Transverse colon (tissue), 4 donors: ENCODE results near the gene ZNF324B. TPM values are rescaled to one million over a fixed set of nuclear protein-coding genes. Genes with fewer than 3 reads are reported as not detected.
"Not testable (repeated sequence)": the region's sequence is repeated elsewhere in the genome, so short reads cannot be mapped to it uniquely, and the experiment has no call there.

Experiments used
- DNase-seq: peaks from one replicate; pipeline ENCODE4 v3.0.0-alpha.2; 2019
- H3K27ac ChIP-seq, 4 donors: fragments of 200-600 bp; sonication (generic); 2 replicates each; pipeline ENCODE4 v1.5.1; 2016 to 2018; ENCODE audit warnings: inconsistent platforms in 4 of 4
- H3K27me3 ChIP-seq: fragments of 200-600 bp; sonication (generic); 2 replicates; pipeline ENCODE4 v1.5.1; 2017; ENCODE audit warnings: inconsistent platforms
- H3K36me3 ChIP-seq, 4 donors: fragments of 200-600 bp; sonication (generic); 2 replicates each; pipeline ENCODE4 v1.5.1; 2017 to 2019; ENCODE audit warnings: inconsistent platforms in 4 of 4
- H3K4me1 ChIP-seq, 4 donors: fragments of 200-600 bp; sonication (generic); 2 replicates each; pipeline ENCODE4 v1.5.1; 2017 to 2020; ENCODE audit warnings: inconsistent platforms in 4 of 4
- H3K4me3 ChIP-seq, 4 donors: fragments of 200-600 bp; sonication (generic); 1 replicate in 1 of 4; 2 replicates in 3 of 4; pipeline versions ENCODE4 v1.5.1 to v1.6.1; 2017 to 2019; ENCODE audit warnings: inconsistent platforms in 4 of 4
- H3K9me3 ChIP-seq, 2 donors: fragments of 200-600 bp; sonication (generic); 2 replicates each; pipeline ENCODE4 v1.5.1; 2017 to 2019; ENCODE audit warnings: inconsistent platforms in 2 of 2
- CTCF ChIP-seq, 5 experiments: fragments of 200-600 bp in 3 of 5; fragments of 450-650 bp in 2 of 5; sonication (generic) in 3 of 5; IDR thresholded peaks; 1 replicate in 2 of 5; 2 replicates in 3 of 5; pipeline ENCODE4 v1.5.1; 2016 to 2017; ENCODE audit warnings: antibody characterized with exemption in 5 of 5, inconsistent platforms in 3 of 5, mild to moderate bottlenecking in 2 of 5, moderate library complexity in 1 of 5
- EP300 ChIP-seq: sonication (generic); formaldehyde crosslinking; IDR thresholded peaks from one replicate; pipeline ENCODE4 v1.6.1; 2017; ENCODE audit warnings: antibody characterized with exemption, low read depth
- POLR2A ChIP-seq: fragments of 450-650 bp; IDR thresholded peaks from one replicate; pipeline ENCODE4 v1.6.1; 2016; ENCODE audit warnings: antibody characterized with exemption, mild to moderate bottlenecking, moderate library complexity
- POLR2AphosphoS5 ChIP-seq, 3 donors: sonication (generic); formaldehyde crosslinking; IDR thresholded peaks; one replicate each; pipeline ENCODE4 v1.6.1; 2016; ENCODE audit warnings: antibody characterized with exemption in 3 of 3
- WGBS, 2 donors: methylation state at CpG; one replicate each; pipeline ENCODE4 v1.1.5; 2018; ENCODE audit warnings: low coverage in 1 of 2; 5-methylcytosine and 5-hydroxymethylcytosine counted together
- in situ Hi-C, 4 donors: fragments of 200-750 bp; cut with MboI; loops; one replicate each; pipeline versions ENCODE4 v1.15.0 to v1.15.1; 2017; ENCODE audit warnings: low sequenced_read_pairs in 3 of 4, low pct_ligation_motif_present in 1 of 4, low pct_unique_long_range_greater_than_20kb in 1 of 4
- intact Hi-C: fragments of 100-400 bp; cut with DNase I; formaldehyde crosslinking; loops from one replicate; pipeline ENCODE4 v1.15.1; 2023; ENCODE audit warnings: low total_unique reads
- total RNA-seq, 4 donors: library from RNA; depleted of rRNA; stranded (reverse); fragments of >200 nt; gene quantifications; one replicate each; pipeline ENCODE4 v1.1.0, GENCODE V29; 2016

Gene ZNF324B
- total RNA-seq, 4 donors from 2014 or later, result 3.0 to 10.6 (median 6.3) TPM

DNA sequence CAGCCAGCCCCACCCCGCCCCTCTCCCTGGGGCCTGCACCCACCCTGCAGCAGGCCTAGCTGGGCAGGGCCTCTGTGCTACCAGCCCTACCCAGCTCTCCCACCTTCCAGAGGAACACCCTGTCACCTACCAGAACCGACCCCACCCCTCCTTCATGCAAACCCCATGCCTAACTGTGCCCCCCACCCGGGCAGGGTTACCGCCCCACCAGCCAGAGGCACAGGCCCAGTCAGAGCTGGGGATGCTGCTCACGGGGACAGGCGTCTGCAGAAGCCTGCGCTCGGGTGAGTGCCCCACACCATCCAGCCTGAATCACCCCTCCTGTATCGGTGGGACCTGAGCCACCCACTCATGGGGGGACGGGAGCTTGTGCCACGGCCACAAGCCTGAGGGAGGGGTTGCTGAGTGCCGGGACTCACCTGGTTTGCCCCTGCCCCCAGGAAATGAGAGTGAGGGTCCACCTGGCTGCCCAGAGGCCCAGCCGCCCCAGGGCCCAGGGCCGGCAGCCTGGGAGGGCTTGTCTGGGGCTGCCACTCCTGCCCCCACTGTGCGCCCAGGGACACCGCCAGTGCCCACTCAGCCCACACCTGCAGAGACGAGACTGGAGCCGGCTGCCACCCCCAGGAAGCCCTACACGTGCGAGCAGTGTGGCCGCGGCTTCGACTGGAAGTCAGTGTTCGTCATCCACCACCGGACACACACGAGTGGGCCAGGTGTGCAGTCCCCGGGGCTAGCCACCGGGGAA, 28.5 kb downstream of the ZNF324B start:
- in situ Hi-C loops (no loop called here), intact Hi-C loops (no loop called here)
- H3K9me3 ChIP-seq, result no peaks in the 10 kb centered on the region
- H3K4me1 ChIP-seq, result peaks cover 13 to 15% (median 14%) of the 10 kb centered on the region in 4 donors
- no peak overlapping the region for H3K27ac ChIP-seq
- TF ChIP-seq POLR2AphosphoS5 (IDR thresholded peaks at IDR 0.05), result no peak
- no peak for TF ChIP-seq EP300
- no peak for TF ChIP-seq POLR2A
- no peaks in the 10 kb centered on the region for H3K36me3 ChIP-seq
- no peak for DNase-seq
- H3K27me3 ChIP-seq, result no peaks in the 10 kb centered on the region
- H3K4me3 ChIP-seq, result no peak overlapping the region
- 87% methylated on average over 25 of the region's 28 CpGs; no CpG with 5 or more reads in 1 of the 2 donors for WGBS, 2 donors

- TF ChIP-seq CTCF (IDR thresholded peaks at IDR 0.05) (no peak), POLR2AphosphoS5 (IDR thresholded peaks at IDR 0.05) (no peak), POLR2A (no peak), EP300 (no peak)
- H3K27ac ChIP-seq, result no peak overlapping the region
- DNase-seq, result no peak
- 90% methylated on average over 19 of the region's 20 CpGs; no CpG with 5 or more reads in 1 of the 2 donors for WGBS, 2 donors
- H3K9me3 ChIP-seq, result no peaks in the 10 kb centered on the region
- H3K36me3 ChIP-seq, result no peaks in the 10 kb centered on the region
- H3K4me1 ChIP-seq, result peaks cover 8 to 10% (median 9%) of the 10 kb centered on the region in 4 donors
- intact Hi-C loops, result no loop called here
- H3K4me3 ChIP-seq, result no peak overlapping the region
- H3K27me3 ChIP-seq, result no peaks in the 10 kb centered on the region
- in situ Hi-C loops, result no loop called here
Observed at GRCh38 chr19:58480481-58480830, 29.0 kb downstream of the ZNF324B start.

GRCh38 chr19:58480831-58481230, 29.4 kb downstream of the ZNF324B start:
- WGBS, 2 donors, result 95% methylated on average over 2 of the region's 2 CpGs; no CpG with 5 or more reads in 1 of the 2 donors
- H3K36me3 ChIP-seq, result no peaks in the 10 kb centered on the region
- in situ Hi-C loops, result no loop called here

DNA sequence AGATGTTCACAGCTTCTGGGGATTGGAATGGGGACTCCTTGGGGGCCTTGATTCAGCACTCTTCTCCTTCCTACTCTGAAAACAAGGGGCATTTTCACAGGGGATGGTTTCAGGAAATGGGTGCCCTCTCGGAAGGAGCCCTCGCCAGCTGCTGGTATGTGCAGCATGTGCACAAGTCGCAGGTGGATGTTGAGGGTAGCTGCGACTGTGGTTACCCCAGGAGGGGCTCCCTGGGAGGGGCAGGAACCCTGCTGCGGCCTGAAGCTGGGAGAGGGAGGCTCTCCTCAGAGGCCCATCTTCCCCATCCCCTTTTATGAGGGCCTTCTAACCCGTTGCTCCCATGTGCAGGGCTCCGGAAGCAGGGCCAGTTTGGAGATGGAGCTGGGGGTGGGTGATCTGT, 30.9 kb downstream of the ZNF324B start:
- H3K4me3 ChIP-seq, result no peak overlapping the region
- no peaks in the 10 kb centered on the region for H3K4me1 ChIP-seq
- H3K27me3 ChIP-seq, result no peaks in the 10 kb centered on the region
- no peak for TF ChIP-seq POLR2A
- TF ChIP-seq EP300, result no peak
- no peak for TF ChIP-seq POLR2AphosphoS5 (IDR thresholded peaks at IDR 0.05)
- no peak for TF ChIP-seq CTCF (IDR thresholded peaks at IDR 0.05)
- H3K36me3 ChIP-seq, result no peaks in the 10 kb centered on the region
- no peak overlapping the region for H3K27ac ChIP-seq
- intact Hi-C loops, result no loop called here
- no peaks in the 10 kb centered on the region for H3K9me3 ChIP-seq
- WGBS, 2 donors, result 86% methylated on average over 7 of the region's 7 CpGs; no CpG with 5 or more reads in 1 of the 2 donors
- in situ Hi-C loops, result no loop called here
- no peak for DNase-seq

More at GRCh38 chr19:58480831-58481230, 29.4 kb downstream of the ZNF324B start:
- Histone ChIP-seq H3K4me3 (no peak overlapping the region), H3K9me3 (no peaks in the 10 kb centered on the region), H3K27me3 (no peaks in the 10 kb centered on the region), H3K27ac (no peak overlapping the region), H3K4me1 (peaks cover 8 to 9% (median 9%) of the 10 kb centered on the region in 4 donors)
- no peak for DNase-seq
- TF ChIP-seq EP300 (no peak), CTCF (IDR thresholded peaks at IDR 0.05) (no peak), POLR2AphosphoS5 (IDR thresholded peaks at IDR 0.05) (no peak), POLR2A (no peak)
- intact Hi-C loops, result no loop called here

DNA sequence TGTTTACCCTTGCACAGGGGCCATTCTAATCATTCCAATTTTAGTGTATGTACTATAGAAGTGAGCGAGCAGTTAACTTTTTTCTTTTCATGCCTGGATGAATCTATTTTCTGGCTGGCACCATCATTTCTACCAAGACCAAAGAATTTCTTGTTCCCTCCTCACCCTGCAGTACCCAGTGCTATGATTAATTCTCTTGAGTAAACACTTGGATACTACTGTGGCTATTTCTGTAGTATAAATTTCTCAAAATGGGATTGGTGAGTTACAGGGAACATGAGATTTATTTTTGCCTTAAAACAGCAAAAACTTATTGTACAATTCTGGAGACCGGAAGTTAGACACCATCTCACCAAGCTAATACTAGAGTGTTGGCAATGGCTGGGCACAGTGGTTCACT, 32.4 kb downstream of the ZNF324B start:
- no peaks in the 10 kb centered on the region for H3K27me3 ChIP-seq
- no peak for DNase-seq
- no peak overlapping the region for H3K4me3 ChIP-seq
- no peak for TF ChIP-seq EP300
- TF ChIP-seq CTCF (IDR thresholded peaks at IDR 0.05), result no peak
- no peak for TF ChIP-seq POLR2AphosphoS5 (IDR thresholded peaks at IDR 0.05)
- TF ChIP-seq POLR2A, result no peak
- intact Hi-C loops, result no loop called here
- in situ Hi-C loops, result no loop called here
- no peaks in the 10 kb centered on the region for H3K4me1 ChIP-seq
- no peaks in the 10 kb centered on the region for H3K36me3 ChIP-seq
- no peaks in the 10 kb centered on the region for H3K9me3 ChIP-seq
- 87% methylated on average over 2 of the region's 2 CpGs; no CpG with 5 or more reads in 1 of the 2 donors for WGBS, 2 donors
- H3K27ac ChIP-seq, result no peak overlapping the region

GRCh38 chr19:58484349-58484748, 32.9 kb downstream of the ZNF324B start:
- H3K27ac ChIP-seq, DNase-seq, H3K36me3 ChIP-seq, H3K27me3 ChIP-seq, in situ Hi-C loops, intact Hi-C loops, H3K4me1 ChIP-seq, H3K4me3 ChIP-seq, H3K9me3 ChIP-seq: not testable (repeated sequence)
- 92% methylated on average over 4 to 5 of the region's 5 CpGs for WGBS, 2 donors
